Esophagus squamous epithelium (tissue), 4 donors: ENCODE data around the gene RGL2.

ENCODE experiments used
- POLR2A ChIP-seq, 4 donors: fragments of 450-650 bp; IDR thresholded peaks; one replicate each; pipeline ENCODE4 v1.6.1; 2017; ENCODE audit warnings: antibody characterized with exemption in 4 of 4, mild to moderate bottlenecking in 4 of 4, moderate library complexity in 3 of 4
- TF ChIP-seq, protein P1 (sequence below), 6 experiments: fragments of 450-650 bp in 4 of 6; fragments of 200-600 bp in 2 of 6; sonication (generic) in 2 of 6; IDR thresholded peaks; one replicate each; pipeline ENCODE4 v1.5.1; 2016 to 2019; ENCODE audit warnings: antibody characterized with exemption in 6 of 6, mild to moderate bottlenecking in 4 of 6, moderate library complexity in 4 of 6

DNA sequence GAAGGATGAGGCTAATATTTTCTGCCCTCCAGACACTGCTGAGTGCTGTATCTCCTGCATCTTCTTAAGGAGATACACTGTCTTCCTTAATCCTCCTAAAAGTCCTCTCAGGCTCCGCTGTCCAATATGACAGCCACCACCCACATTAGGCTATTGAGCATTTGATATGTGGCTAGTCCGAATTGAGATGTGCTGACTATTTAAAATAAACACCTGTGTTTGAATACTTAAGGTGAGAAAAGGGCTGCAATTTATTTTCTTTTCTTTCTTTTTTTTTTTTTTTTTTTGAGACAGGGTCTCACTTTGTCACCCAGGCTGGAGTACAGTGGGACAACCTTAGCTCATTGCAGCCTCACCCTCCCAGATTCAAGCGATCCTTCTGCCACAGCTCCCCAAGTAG is 3.1 kb upstream of the RGL2 start:
- TF ChIP-seq, protein P1, sequence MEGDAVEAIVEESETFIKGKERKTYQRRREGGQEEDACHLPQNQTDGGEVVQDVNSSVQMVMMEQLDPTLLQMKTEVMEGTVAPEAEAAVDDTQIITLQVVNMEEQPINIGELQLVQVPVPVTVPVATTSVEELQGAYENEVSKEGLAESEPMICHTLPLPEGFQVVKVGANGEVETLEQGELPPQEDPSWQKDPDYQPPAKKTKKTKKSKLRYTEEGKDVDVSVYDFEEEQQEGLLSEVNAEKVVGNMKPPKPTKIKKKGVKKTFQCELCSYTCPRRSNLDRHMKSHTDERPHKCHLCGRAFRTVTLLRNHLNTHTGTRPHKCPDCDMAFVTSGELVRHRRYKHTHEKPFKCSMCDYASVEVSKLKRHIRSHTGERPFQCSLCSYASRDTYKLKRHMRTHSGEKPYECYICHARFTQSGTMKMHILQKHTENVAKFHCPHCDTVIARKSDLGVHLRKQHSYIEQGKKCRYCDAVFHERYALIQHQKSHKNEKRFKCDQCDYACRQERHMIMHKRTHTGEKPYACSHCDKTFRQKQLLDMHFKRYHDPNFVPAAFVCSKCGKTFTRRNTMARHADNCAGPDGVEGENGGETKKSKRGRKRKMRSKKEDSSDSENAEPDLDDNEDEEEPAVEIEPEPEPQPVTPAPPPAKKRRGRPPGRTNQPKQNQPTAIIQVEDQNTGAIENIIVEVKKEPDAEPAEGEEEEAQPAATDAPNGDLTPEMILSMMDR (IDR thresholded peaks at IDR 0.05): no peak
- TF ChIP-seq POLR2A (IDR thresholded peaks at IDR 0.05): no peak
